Measurements from ENCODE around the gene UBL7.

UBL7 gene

GRCh38 chr15:74418575-74419338, 42.2 kb downstream of the UBL7 start:
- no peak overlapping the region for H3K4me3 ChIP-seq (ENCODE audit: insufficient read depth, low read length, poor library complexity, severe bottlenecking)
- no peaks in the 10 kb centered on the region for H3K36me3 ChIP-seq (ENCODE audit: low read length)
- H3F3A ChIP-seq (ENCODE audit: insufficient read depth) = no peaks in the 10 kb centered on the region
- H3K9ac ChIP-seq (ENCODE audit: low read length) = no peak overlapping the region
- H3K9me2 ChIP-seq (replicated peaks; ENCODE audit: insufficient read depth, low read length) = no peaks in the 10 kb centered on the region
- H3K27ac ChIP-seq (ENCODE audit: low read depth, low read length) = no peak overlapping the region
- H3K4me2 ChIP-seq (ENCODE audit: low read depth, low read length, poor library complexity, severe bottlenecking) = no peak overlapping the region
- H3K79me2 ChIP-seq (ENCODE audit: insufficient read depth, low read length) = no peaks in the 10 kb centered on the region
- H3K9me3 ChIP-seq (ENCODE audit: insufficient read depth, low read length) = no peaks in the 10 kb centered on the region
- no peaks in the 10 kb centered on the region for H4K20me1 ChIP-seq (ENCODE audit: low read depth, low read length)
- no peak for TF ChIP-seq EZH2phosphoT487 (conservative IDR thresholded peaks at IDR 0.05; ENCODE audit: low read length)
- TF ChIP-seq CTCF (IDR thresholded peaks at IDR 0.05; ENCODE audit: insufficient read depth, low read length, poor library complexity, severe bottlenecking) = no peak
- H3K27me3 ChIP-seq (ENCODE audit: low read length) = no peaks in the 10 kb centered on the region
- H2AFZ ChIP-seq (ENCODE audit: low read depth, low read length, severe bottlenecking) = no peak overlapping the region

GRCh38 chr15:74417670-74418069, 43.3 kb downstream of the UBL7 start:
- H3K4me3 ChIP-seq (ENCODE audit: insufficient read depth, low read length, poor library complexity, severe bottlenecking) = no peak overlapping the region
- no peak overlapping the region for H2AFZ ChIP-seq (ENCODE audit: low read depth, low read length, severe bottlenecking)
- H3K36me3 ChIP-seq (ENCODE audit: low read length) = no peaks in the 10 kb centered on the region
- H3K4me2 ChIP-seq (ENCODE audit: low read depth, low read length, poor library complexity, severe bottlenecking) = no peak overlapping the region
- no peaks in the 10 kb centered on the region for H3K9me2 ChIP-seq (replicated peaks; ENCODE audit: insufficient read depth, low read length)
- H3K27me3 ChIP-seq (ENCODE audit: low read length) = no peaks in the 10 kb centered on the region
- no peak overlapping the region for H3K9ac ChIP-seq (ENCODE audit: low read length)
- H3K79me2 ChIP-seq (ENCODE audit: insufficient read depth, low read length) = no peaks in the 10 kb centered on the region
- H3F3A ChIP-seq (ENCODE audit: insufficient read depth) = no peaks in the 10 kb centered on the region
- no peak for TF ChIP-seq EZH2phosphoT487 (conservative IDR thresholded peaks at IDR 0.05; ENCODE audit: low read length)
- TF ChIP-seq CTCF (IDR thresholded peaks at IDR 0.05; ENCODE audit: insufficient read depth, low read length, poor library complexity, severe bottlenecking) = no peak
- H3K27ac ChIP-seq (ENCODE audit: low read depth, low read length) = no peak overlapping the region
- H3K9me3 ChIP-seq (ENCODE audit: insufficient read depth, low read length) = no peaks in the 10 kb centered on the region
- no peaks in the 10 kb centered on the region for H4K20me1 ChIP-seq (ENCODE audit: low read depth, low read length)

GRCh38 chr15:74417225-74417624, 43.7 kb downstream of the UBL7 start:
- H3K9me2 ChIP-seq (replicated peaks; ENCODE audit: insufficient read depth, low read length) = no peaks in the 10 kb centered on the region
- H3K79me2 ChIP-seq (ENCODE audit: insufficient read depth, low read length) = no peaks in the 10 kb centered on the region
- H3K4me3 ChIP-seq (ENCODE audit: insufficient read depth, low read length, poor library complexity, severe bottlenecking) = no peak overlapping the region
- no peak overlapping the region for H3K9ac ChIP-seq (ENCODE audit: low read length)
- no peaks in the 10 kb centered on the region for H3F3A ChIP-seq (ENCODE audit: insufficient read depth)
- no peak overlapping the region for H3K27ac ChIP-seq (ENCODE audit: low read depth, low read length)
- H3K36me3 ChIP-seq (ENCODE audit: low read length) = no peaks in the 10 kb centered on the region
- H2AFZ ChIP-seq (ENCODE audit: low read depth, low read length, severe bottlenecking) = no peak overlapping the region
- no peaks in the 10 kb centered on the region for H3K27me3 ChIP-seq (ENCODE audit: low read length)
- no peak for TF ChIP-seq EZH2phosphoT487 (conservative IDR thresholded peaks at IDR 0.05; ENCODE audit: low read length)
- no peak for TF ChIP-seq CTCF (IDR thresholded peaks at IDR 0.05; ENCODE audit: insufficient read depth, low read length, poor library complexity, severe bottlenecking)
- H3K4me2 ChIP-seq (ENCODE audit: low read depth, low read length, poor library complexity, severe bottlenecking) = no peak overlapping the region
- no peaks in the 10 kb centered on the region for H4K20me1 ChIP-seq (ENCODE audit: low read depth, low read length)
- H3K9me3 ChIP-seq (ENCODE audit: insufficient read depth, low read length) = no peaks in the 10 kb centered on the region
